Heart left ventricle (tissue), 16 donors: ENCODE results near the gene LEPR. TPM values are rescaled to one million over a fixed set of nuclear protein-coding genes. Genes with fewer than 3 reads are reported as not detected.
"Not testable (repeated sequence)": the region's sequence is repeated elsewhere in the genome, so short reads cannot be mapped to it uniquely, and the experiment has no call there.

Experiments
- ATAC-seq, 4 donors: fragments of 200-7000 bp; cut with Tn5 transposase; one replicate each; pipeline ENCODE4 v1.9.1; 2020 to 2022; ENCODE audit warnings: moderate library complexity in 4 of 4, mild to moderate bottlenecking in 3 of 4, moderate number of reproducible peaks in 1 of 4
- DNase-seq, 5 donors: peaks; one replicate each; pipeline ENCODE4 v3.0.0-alpha.2; 2020
- H3K27ac ChIP-seq, 12 donors: fragments of 200-600 bp; sonication (generic) in 4 of 12; one replicate each; pipeline versions ENCODE4 v1.5.0 to v1.8.0; 2016 to 2022; ENCODE audit warnings: mild to moderate bottlenecking in 2 of 12
- H3K27me3 ChIP-seq, 9 donors: fragments of 200-600 bp; sonication (generic) in 2 of 9; one replicate each; pipeline versions ENCODE4 v1.5.1 to v1.8.0; 2016 to 2022; ENCODE audit warnings: mild to moderate bottlenecking in 3 of 9
- H3K36me3 ChIP-seq, 9 donors: fragments of 200-600 bp; sonication (generic) in 2 of 9; one replicate each; pipeline versions ENCODE4 v1.5.0 to v1.8.0; 2018 to 2022; ENCODE audit warnings: mild to moderate bottlenecking in 2 of 9
- H3K4me1 ChIP-seq, 12 donors: fragments of 200-600 bp; sonication (generic) in 4 of 12; one replicate each; pipeline versions ENCODE4 v1.5.0 to v1.8.0; 2016 to 2022; ENCODE audit warnings: mild to moderate bottlenecking in 3 of 12
- H3K4me3 ChIP-seq, 12 donors: fragments of 200-600 bp; sonication (generic) in 4 of 12; one replicate each; pipeline versions ENCODE4 v1.5.0 to v1.8.0; 2017 to 2022; ENCODE audit warnings: mild to moderate bottlenecking in 9 of 12, moderate library complexity in 4 of 12
- H3K9me3 ChIP-seq, 12 donors: fragments of 200-600 bp; sonication (generic) in 4 of 12; one replicate each; pipeline versions ENCODE4 v1.5.0 to v1.8.0; 2016 to 2022; ENCODE audit warnings: mild to moderate bottlenecking in 1 of 12
- CTCF ChIP-seq, 12 donors: fragments of 200-600 bp; sonication (generic) in 4 of 12; IDR thresholded peaks; one replicate each; pipeline versions ENCODE4 v1.5.0 to v1.8.0; 2018 to 2022; ENCODE audit warnings: antibody characterized with exemption in 12 of 12, mild to moderate bottlenecking in 5 of 12
- POLR2A ChIP-seq, 2 donors: fragments of 450-650 bp; IDR thresholded peaks; one replicate each; pipeline ENCODE4 v1.6.1; 2017; ENCODE audit warnings: antibody characterized with exemption in 2 of 2, mild to moderate bottlenecking in 2 of 2, moderate library complexity in 2 of 2
- WGBS, 4 donors: extraction: QIAGEN DNeasy Blood & Tissue Kit in 2 of 4; methylation state at CpG; one replicate each; pipeline versions ENCODE4 v1.1.5 to v1.1.7; 2013 to 2018; 5-methylcytosine and 5-hydroxymethylcytosine counted together
- intact Hi-C, 10 donors: fragments of 100-400 bp; cut with DNase I; formaldehyde crosslinking; loops; one replicate each; pipeline versions ENCODE4 v1.11.1 to v1.14.2; 2022
- polyA plus RNA-seq, 2 donors: library from polyadenylated mRNA; stranded (reverse); fragments of 200-250 nt; gene quantifications; one replicate each; pipeline ENCODE4 v1.2.3, GENCODE V29; 2013
- total RNA-seq, 9 donors: library from RNA; depleted of rRNA in 2 of 9; stranded (reverse); fragments of >200 nt in 2 of 9; fragmentation: NEBNext Ultra II Directional in 3 of 9; extraction: Animal tissue kit (Norgen Biotek cat#: 25700) in 3 of 9; gene quantifications; one replicate each; pipeline versions ENCODE4 v1.1.0 to v1.2.4, GENCODE V29; 2016 to 2023
- donor health status: ischemic (EF 13 %, LVEDD 7.1; RV severe dilation, severe dysfunction).
- donor health status: healthy with polysubstance abuse.
- donor health status: DM: no; HTN: yes; CAD: no.
- donor health status: DM: no; HTN: no; CAD: no.
- donor health status: ischemic (EF 25% LVEDD 6.9; RV normal size, moderate dysfunction).
- donor health status: ischemic (EF 25% LVEDD 5.7; RV mildly dilated, moderate dysfunction).
- donor health status: healthy.
- donor health status: DM: yes; HTN: yes; CAD: no.
- donor health status: ischemic (EF 35%, LVEDD 5.7; RV mildly dilated, moderate dysfunction).
- donor health status: nonischemic (EF 11% LVEDD 7.7; RV severe dilation, severe dysfunction).
- donor health status: DM: yes; HTN: yes; CAD: no.
- donor health status: PGD.
- donor health status: ischemic (EF 29% LVEDD 5.4; RV normal size, mild dysfunction).
- donor health status: nonischemic (EF 23%, LVEDD 6.1; RV moderate dilation, normal function).

The LEPR gene
- total and polyA plus RNA-seq, 11 donors: 1.5 to 11.6 (median 5.0) TPM

- intact Hi-C loops: no loop called here
- WGBS, 4 donors: 64 to 72% (median 68%) methylated on average over 4 of the region's 4 CpGs
- no peaks in the 10 kb centered on the region for H3K36me3 ChIP-seq
- no peaks in the 10 kb centered on the region for H3K27me3 ChIP-seq
- DNase-seq (no peak), ATAC-seq (no peak)
- TF ChIP-seq POLR2A (IDR thresholded peaks at IDR 0.05): no peak
- TF ChIP-seq CTCF (IDR thresholded peaks at IDR 0.05): no peak
- no peaks in the 10 kb centered on the region for H3K4me1 ChIP-seq
- no peak overlapping the region for H3K27ac ChIP-seq
- H3K4me3 ChIP-seq: no peak overlapping the region
- H3K9me3 ChIP-seq: no peaks in the 10 kb centered on the region
Observed at GRCh38 chr1:65377496-65378246, 42.8 kb upstream of the LEPR start.

GRCh38 chr1:65378247-65378946, 42.1 kb upstream of the LEPR start:
- Histone ChIP-seq H3K27ac (no peak overlapping the region), H3K36me3 (no peaks in the 10 kb centered on the region), H3K27me3 (no peaks in the 10 kb centered on the region), H3K4me3 (no peak overlapping the region), H3K9me3 (no peaks in the 10 kb centered on the region), H3K4me1 (no peaks in the 10 kb centered on the region)
- no peak for DNase-seq
- TF ChIP-seq POLR2A (IDR thresholded peaks at IDR 0.05) (no peak), CTCF (IDR thresholded peaks at IDR 0.05) (no peak)
- no peak for ATAC-seq
- intact Hi-C loops: no loop called here
- WGBS, 4 donors: 64 to 75% (median 72%) methylated on average over 2 of the region's 2 CpGs

- H3K4me1 ChIP-seq, DNase-seq, H3K9me3 ChIP-seq, H3K27ac ChIP-seq, H3K4me3 ChIP-seq, ATAC-seq, H3K27me3 ChIP-seq, intact Hi-C loops: not testable (repeated sequence)
- peaks cover 0 to 15% (median 0%) of the 10 kb centered on the region in 9 donors for H3K36me3 ChIP-seq
- WGBS, 4 donors: 92 to 93% (median 93%) methylated on average over 5 of the region's 5 CpGs
Observed at GRCh38 chr1:65384426-65384825, 36.0 kb upstream of the LEPR start.

GRCh38 chr1:65386439-65386838, 34.0 kb upstream of the LEPR start:
- Histone ChIP-seq H3K9me3 (no peaks in the 10 kb centered on the region), H3K36me3 (peaks cover 0 to 24% (median 0%) of the 10 kb centered on the region in 9 donors), H3K27me3 (no peaks in the 10 kb centered on the region), H3K27ac (no peak overlapping the region), H3K4me3 (no peak overlapping the region), H3K4me1 (no peaks in the 10 kb centered on the region)
- TF ChIP-seq CTCF (IDR thresholded peaks at IDR 0.05): no peak
- TF ChIP-seq POLR2A (IDR thresholded peaks at IDR 0.05): no peak
- no peak for DNase-seq
- no peak for ATAC-seq
- 72 to 81% (median 76%) methylated on average over 3 of the region's 3 CpGs for WGBS, 4 donors
- intact Hi-C loops: no loop called here
